Activated CD4-positive, CD25-positive, alpha-beta regulatory T cell treated with anti-CD3 and anti-CD28 coated beads, Interleukin-2, amount 50 U/mL, for 24 hours (primary cell): ENCODE results near the gene UBFD1.
A peak's percentile ranks its signal among the peaks of the same experiment; 100 is the strongest.
"Not testable (repeated sequence)": the region's sequence is repeated elsewhere in the genome, so short reads cannot be mapped to it uniquely, and the experiment has no call there.

ENCODE experiments used
- ATAC-seq, 2 donors: fragments of 150-1000 bp; cut with Tn5 transposase; one replicate each; pipeline ENCODE4 v1.10.0; 2021; ENCODE audit warnings: mild to moderate bottlenecking in 1 of 2, moderate library complexity in 1 of 2

UBFD1 gene

DNA sequence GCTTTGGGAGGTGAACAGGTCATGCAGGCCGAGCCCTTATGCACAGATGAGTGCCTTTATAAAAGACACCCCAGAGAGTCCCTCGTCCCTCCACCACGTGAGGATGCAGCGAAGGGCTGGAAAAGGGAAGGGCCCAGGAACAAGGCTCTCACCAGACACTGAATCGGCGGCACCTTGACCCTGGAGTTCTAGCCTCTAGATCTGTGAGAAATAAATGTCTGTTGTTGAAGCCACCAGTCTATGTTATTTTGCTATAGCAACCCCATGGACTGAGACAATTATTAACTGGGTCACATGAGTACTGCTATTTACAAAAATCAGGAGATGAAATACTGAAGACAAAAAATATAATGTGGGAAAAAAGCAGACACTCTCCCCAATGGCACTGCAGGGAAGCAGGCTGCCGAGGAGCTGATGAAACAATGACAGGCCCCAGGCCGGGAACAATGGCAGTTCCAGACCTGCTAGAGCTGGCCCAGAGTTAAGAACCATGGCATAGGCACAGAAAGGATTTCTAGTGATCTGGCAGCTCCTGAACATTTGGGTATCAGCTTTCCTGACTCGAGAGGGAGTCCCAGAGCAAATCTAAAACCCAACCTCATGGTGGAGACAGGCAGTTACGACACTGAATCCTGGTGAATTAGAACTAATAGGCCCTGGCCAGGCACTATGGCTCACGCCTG, 29.4 kb upstream of the UBFD1 start:
- no peak for ATAC-seq

DNA sequence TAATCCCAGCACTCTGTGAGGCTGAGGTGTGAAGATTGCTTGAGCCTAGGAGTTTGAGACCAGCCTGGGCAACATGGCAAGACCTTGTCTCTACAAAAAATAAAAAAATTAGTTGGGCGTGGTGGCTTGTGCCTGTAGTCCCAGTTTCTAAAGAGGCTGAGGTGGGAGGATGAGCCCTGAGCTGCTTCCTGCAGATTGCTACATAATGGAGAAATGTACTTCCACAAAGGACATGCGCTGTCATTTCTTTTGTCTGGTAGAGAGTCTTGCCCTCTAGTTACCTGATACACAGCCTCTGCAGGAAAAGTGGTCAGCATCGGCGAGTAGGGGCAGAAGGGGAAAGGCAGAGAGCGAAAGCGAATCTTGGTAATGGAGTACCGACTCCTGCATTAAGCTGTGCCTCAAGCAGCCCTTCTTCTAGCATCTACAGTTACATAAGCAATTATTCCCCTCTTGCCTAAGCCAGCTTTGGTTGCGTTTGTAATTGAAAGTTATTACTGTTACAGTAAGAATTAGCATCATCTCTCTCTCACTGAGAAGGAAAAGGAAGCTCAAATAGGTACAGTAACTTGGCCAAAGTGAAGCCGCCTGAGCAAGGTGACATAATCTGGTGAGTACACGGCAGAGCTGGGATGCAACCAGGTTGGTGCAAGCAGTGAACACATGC, 28.8 kb upstream of the UBFD1 start:
- ATAC-seq = no peak

GRCh38 chr16:23530062-23530461, 27.5 kb upstream of the UBFD1 start:
- no peak for ATAC-seq

DNA sequence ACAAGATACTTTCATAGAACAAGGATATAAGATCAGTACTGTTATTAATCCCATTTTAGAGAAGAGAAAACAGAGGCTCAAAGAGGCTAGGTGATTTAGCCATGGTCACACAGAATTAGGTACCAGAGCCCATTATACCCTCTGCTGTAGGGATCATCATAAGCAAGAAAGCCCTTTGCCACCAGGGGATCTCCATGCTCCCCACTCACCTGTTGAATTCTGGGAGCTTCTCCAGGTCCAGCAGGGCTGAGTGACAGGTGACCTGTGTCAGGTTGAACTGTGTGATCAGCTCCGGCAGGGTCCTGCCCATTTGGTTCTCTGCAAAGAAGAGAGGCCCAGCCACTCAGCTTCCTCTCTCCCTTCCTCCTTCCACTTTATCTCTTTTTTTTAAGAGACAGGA, 25.1 kb upstream of the UBFD1 start:
- no peak for ATAC-seq

GRCh38 chr16:23534868-23535860, 22.4 kb upstream of the UBFD1 start:
- no peak for ATAC-seq

GRCh38 chr16:23535901-23536300, 21.6 kb upstream of the UBFD1 start:
- no peak for ATAC-seq

DNA sequence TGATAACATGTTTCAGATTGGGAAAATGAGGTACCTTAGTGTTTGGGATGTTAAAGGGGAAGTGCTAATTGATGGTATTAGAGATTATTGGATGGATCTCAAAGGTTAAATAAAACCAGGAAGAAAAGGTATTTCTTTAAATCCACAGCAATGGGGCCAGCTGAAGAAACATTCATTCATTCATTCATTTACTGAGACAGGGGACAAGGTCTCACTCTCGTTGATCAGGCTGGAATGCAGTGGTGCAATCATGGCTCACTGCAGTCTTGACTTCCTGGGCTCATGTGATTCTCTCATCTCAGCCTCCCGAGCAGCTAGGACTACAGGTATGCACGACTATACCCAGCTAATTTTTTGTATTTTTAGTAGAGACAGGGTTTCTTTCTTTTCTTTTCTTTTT, 20.1 kb upstream of the UBFD1 start:
- ATAC-seq = no peak

DNA sequence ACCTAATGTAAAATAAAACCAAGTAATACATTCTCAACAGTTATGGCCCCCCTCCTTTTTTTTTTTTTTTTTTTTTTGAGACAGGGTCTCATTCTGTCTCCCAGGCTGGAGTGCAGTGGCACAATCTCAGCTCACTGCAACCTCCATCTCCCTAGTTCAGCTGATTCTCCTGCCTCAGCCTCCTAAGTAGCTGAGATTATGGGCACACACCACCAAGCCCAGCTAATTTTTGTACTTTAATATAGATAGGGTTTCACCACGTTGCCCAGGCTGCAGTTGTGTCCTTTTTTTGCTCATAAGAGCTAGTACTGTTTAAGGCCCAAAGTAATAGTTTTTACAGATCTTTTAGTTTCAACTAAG, 18.6 kb upstream of the UBFD1 start:
- ATAC-seq = no peak

DNA sequence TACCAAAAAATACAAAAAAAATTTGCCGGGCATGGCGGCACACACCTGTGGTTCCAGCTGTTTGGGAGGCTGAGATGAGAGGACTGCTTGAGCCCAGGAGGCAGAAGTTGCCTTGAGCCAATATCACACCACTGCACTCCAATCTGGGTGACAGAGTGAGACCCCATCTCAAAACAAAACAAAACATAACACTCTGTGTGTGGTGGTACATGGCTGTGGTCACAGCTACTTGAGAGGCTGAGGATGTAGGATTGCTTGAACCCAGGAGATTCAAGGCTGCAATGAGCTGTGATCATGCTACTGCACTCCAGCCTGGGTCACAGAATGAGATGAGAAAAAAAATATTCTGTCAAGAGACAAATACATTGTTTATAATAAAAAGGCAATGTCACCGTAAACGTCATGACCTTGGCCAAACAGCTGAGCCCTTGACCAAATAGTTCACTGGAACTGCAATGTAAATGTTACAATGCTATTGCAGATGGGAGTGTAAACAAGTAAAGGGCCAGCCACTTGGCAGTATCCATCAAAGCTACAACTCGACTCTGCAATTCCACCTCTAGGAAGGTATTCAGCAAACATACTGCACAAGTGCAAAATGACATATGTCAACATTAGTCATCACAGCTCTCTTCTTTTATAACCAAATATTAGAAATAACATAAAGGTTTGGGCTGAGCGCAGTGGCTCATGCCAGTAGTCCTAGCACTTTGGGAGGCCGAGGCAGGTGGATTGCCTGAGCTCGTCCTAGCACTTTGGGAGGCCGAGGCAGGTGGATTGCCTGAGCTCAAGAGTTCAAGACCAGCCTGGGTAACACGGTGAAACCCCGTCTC, 17.3 kb upstream of the UBFD1 start:
- ATAC-seq = no peak

- ATAC-seq = not testable (repeated sequence)
These were observed 16.7 kb upstream of the UBFD1 start for GRCh38 chr16:23540817-23541178.

DNA sequence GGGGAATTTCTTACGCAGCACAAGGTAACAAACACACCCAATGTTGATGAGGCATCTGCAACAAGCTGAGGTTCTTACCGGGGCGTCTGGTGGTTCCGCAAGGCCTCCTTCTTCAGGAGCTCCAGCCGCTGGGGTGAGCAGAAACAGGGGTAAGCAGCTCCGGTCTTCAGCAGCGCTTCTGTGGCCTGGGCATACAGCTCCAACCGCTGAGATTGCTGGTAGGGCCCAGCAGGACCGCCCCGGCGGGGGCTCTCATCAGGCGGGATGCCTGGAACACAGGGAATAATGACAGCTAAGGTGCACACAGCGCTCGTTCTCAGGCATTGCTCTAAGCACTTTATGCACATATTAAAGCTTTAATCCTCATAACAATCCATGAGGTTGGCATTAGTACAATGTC, 13.1 kb upstream of the UBFD1 start:
- no peak for ATAC-seq

- no peak for ATAC-seq
These were observed 7.6 kb upstream of the UBFD1 start for GRCh38 chr16:23549938-23550337.

- ATAC-seq = no peak
These were observed 5.4 kb upstream of the UBFD1 start for GRCh38 chr16:23552161-23552560.

DNA sequence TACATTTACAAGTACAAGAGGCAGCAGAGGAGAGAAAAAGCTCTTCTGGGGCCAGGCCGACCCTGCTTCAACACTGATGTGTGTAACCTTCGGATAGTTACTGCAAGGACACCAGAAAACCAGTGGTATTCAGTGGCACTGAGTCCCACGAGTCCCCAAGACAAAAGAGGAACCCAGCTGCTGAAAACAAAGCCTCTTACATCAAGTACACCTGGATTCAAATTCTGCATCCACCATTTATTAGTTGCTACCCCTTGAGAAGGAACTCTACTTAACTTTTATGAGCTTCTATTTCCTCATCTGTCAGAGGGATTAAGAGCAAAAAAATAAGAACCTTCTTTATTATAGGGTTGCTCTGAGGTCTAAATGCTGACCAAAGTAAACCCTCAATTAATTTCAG, 3.0 kb upstream of the UBFD1 start:
- no peak for ATAC-seq

DNA sequence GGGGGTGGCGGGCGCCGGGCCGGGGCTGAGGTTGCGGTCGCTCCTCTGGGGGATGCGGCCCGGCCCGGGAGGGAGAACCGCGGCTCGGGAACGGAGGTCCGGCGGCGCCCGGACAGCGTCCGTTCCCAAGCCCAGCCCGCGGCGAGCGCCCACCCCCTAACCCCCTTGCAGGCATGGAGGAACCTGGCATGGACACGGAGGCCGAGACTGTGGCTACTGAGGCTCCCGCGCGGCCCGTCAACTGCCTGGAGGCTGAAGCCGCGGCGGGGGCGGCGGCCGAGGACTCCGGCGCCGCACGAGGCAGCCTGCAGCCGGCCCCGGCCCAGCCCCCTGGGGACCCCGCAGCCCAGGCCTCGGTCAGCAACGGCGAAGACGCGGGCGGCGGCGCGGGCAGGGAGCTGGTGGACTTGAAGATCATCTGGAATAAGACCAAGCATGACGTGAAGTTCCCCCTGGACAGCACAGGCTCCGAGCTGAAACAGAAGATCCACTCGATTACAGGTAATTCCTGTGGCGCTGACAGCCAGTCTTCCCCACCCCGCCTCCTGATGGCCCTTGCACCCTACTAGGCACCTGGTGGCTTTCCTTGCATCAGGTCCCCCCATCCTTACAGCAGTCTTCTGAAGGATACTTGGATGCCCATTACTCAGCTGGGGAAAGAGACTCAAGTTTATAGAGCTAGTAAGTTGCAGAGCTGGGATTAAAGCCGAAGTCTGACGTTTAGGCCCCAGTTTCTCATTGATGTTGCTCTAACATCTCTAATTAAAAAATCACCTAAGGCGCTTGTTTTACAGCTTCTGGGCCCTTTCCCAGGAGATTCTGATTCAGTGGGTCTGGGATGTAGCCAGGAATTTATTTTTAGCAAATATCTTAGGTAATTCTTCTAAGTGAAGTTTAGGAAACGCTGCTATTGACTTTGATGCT, 514 bp downstream of the UBFD1 start:
- ATAC-seq = peak in 1 of 2 donors; percentile 0

DNA sequence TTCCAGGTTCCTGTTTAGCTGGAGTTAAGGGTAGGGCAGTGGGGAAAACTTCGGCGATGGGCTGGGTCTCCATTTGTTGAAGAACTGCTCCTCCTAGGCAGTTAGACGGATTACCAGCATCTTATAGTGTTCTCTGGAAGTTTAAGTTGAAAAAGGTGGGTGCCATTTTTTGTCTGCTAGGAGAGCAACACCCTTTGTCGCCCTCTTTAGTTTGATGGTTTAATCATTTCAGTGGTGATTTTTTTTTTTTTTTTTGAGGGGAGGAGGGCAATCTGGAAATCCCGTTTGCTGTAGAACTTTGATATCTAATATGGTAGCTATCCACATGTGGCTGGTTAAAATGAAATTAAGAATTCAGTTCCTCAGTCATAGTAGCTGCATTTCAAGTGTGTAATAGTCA, 4.1 kb downstream of the UBFD1 start:
- no peak for ATAC-seq

GRCh38 chr16:23562505-23562904, 5.0 kb downstream of the UBFD1 start:
- no peak for ATAC-seq

DNA sequence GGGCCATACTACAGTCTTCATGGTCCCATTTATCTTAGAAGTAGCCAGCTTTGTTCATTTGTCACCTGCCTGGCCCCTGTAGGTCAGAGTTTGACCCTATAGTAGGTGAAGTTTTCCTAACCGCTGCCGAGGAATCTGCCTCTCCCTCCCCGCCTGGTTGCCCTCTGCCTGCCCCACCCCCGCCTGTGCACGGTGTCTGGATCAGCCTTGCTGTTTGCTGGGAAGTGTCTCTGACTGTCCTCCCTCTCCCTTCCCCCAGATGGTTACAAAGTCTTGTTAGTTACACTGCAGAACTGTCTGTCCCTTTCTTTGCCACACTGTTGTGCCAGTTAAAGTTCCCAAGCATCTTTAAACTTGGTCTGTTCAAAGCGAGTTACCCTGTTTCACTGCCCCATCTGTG, 5.7 kb downstream of the UBFD1 start:
- no peak for ATAC-seq

- ATAC-seq = no peak
These were observed 7.2 kb downstream of the UBFD1 start for GRCh38 chr16:23564575-23565363.

GRCh38 chr16:23566724-23567123, 9.2 kb downstream of the UBFD1 start:
- no peak for ATAC-seq

DNA sequence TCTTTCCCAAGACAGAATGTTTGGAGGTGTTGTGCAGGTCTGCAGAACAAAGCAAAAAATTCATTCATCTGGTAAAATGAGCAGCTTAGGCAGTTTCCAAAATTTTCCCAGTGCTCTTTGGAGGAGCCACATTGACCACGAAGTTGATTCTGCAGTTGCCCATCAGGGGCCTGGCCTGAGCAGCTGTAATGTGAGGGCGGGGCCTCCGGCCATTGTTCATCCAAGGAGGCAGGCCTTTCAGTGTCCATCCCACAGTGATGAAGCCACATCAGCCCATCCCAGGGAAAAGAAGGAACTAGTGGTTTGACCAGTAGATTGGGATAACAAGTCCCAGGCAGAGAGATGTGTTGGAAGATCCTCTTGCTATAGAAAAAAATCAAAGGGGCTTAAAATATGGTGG, 10.1 kb downstream of the UBFD1 start:
- no peak for ATAC-seq
